Non-pigmented ciliary epithelial cell (primary cell): ENCODE data around the gene DCT.

ENCODE experiments used
- DNase-seq: peaks from one replicate; pipeline ENCODE4 v3.0.0-alpha.2; 2010; ENCODE audit warnings: low read depth

Gene DCT

GRCh38 chr13:94395860-94396259, 83.6 kb downstream of the DCT start:
- DNase-seq = no peak

- no peak for DNase-seq
Measured at GRCh38 chr13:94394723-94395122, 84.8 kb downstream of the DCT start.

- no peak for DNase-seq
Measured at GRCh38 chr13:94390881-94391280, 88.6 kb downstream of the DCT start.

- no peak for DNase-seq
Measured at GRCh38 chr13:94389604-94390351, 89.7 kb downstream of the DCT start.

GRCh38 chr13:94387047-94387446, 92.4 kb downstream of the DCT start:
- DNase-seq = no peak
